SK-N-SH treated with all-trans-retinoic acid at 6 μM for 48 hours (cell line): ENCODE data around the gene ZFP3.
"Not testable (repeated sequence)": the region's sequence is repeated elsewhere in the genome, so short reads cannot be mapped to it uniquely, and the experiment has no call there.

Source experiments
- ATAC-seq: fragments of 200-7000 bp; cut with Tn5 transposase; 3 replicates; pipeline ENCODE4 v1.9.1; 2020; ENCODE audit warnings: mild to moderate bottlenecking, moderate library complexity
- BACH2 ChIP-seq: fragments of 250-450 bp; sonication (Bioruptor Pico); IDR thresholded peaks from 2 replicates; pipeline ENCODE4 v1.9.0; 2021; ENCODE audit warnings: mild to moderate bottlenecking, borderline replicate concordance
- CSRNP3 ChIP-seq: fragments of 250-450 bp; sonication (Bioruptor Pico); IDR thresholded peaks from 2 replicates; pipeline ENCODE4 v1.5.1; 2021; ENCODE audit warnings: mild to moderate bottlenecking, moderate library complexity
- ESRRG ChIP-seq: fragments of 250-450 bp; sonication (Bioruptor Pico); IDR thresholded peaks from 2 replicates; pipeline ENCODE4 v1.6.1; 2021; ENCODE audit warnings: mild to moderate bottlenecking
- OSR1 ChIP-seq: fragments of 250-450 bp; sonication (Bioruptor Pico); IDR thresholded peaks from 2 replicates; pipeline ENCODE4 v1.8.0; 2022; ENCODE audit warnings: moderate library complexity, mild to moderate bottlenecking, inconsistent platforms
- PATZ1 ChIP-seq: fragments of 250-450 bp; sonication (Bioruptor Pico); IDR thresholded peaks from 2 replicates; pipeline ENCODE4 v1.8.0; 2020; ENCODE audit warnings: mild to moderate bottlenecking, moderate library complexity, borderline replicate concordance
- POU6F1 ChIP-seq: fragments of 250-450 bp; sonication (Bioruptor Pico); IDR thresholded peaks from 2 replicates; pipeline ENCODE4 v1.8.0; 2021; ENCODE audit warnings: low read depth, mild to moderate bottlenecking, moderate library complexity, borderline replicate concordance
- SNAI2 ChIP-seq: fragments of 250-450 bp; sonication (Bioruptor Pico); IDR thresholded peaks from 2 replicates; pipeline ENCODE4 v1.5.0; 2020; ENCODE audit warnings: mild to moderate bottlenecking, moderate library complexity
- TCF4 ChIP-seq: fragments of 250-450 bp; sonication (Bioruptor Pico); IDR thresholded peaks from 2 replicates; pipeline ENCODE4 v1.8.0; 2021; ENCODE audit warnings: mild to moderate bottlenecking, moderate library complexity, borderline replicate concordance
- TOX ChIP-seq: fragments of 250-450 bp; sonication (Bioruptor Pico); IDR thresholded peaks from 2 replicates; pipeline ENCODE4 v1.8.0; 2021; ENCODE audit warnings: mild to moderate bottlenecking, moderate library complexity, borderline replicate concordance
- TSHZ2 ChIP-seq: fragments of 250-450 bp; sonication (Bioruptor Pico); IDR thresholded peaks from 2 replicates; pipeline ENCODE4 v1.5.0; 2020; ENCODE audit warnings: mild to moderate bottlenecking, moderate library complexity
- ZNF565 ChIP-seq: fragments of 450-650 bp; formaldehyde crosslinking; conservative IDR thresholded peaks from 2 replicates; pipeline ENCODE4 v1.5.0; 2020; ENCODE audit warnings: low read depth, mild to moderate bottlenecking, moderate library complexity
- ZNF70 ChIP-seq: fragments of 450-650 bp; formaldehyde crosslinking; IDR thresholded peaks from 2 replicates; pipeline ENCODE4 v1.5.0; 2020; ENCODE audit warnings: mild to moderate bottlenecking, moderate library complexity
- ZNF8 ChIP-seq: fragments of 450-650 bp; formaldehyde crosslinking; IDR thresholded peaks from 2 replicates; pipeline ENCODE4 v1.5.0; 2020; ENCODE audit warnings: mild to moderate bottlenecking, moderate library complexity

ZFP3 gene

GRCh38 chr17:5131146-5131715 lies 53.0 kb downstream of the ZFP3 start:
- TF ChIP-seq ZNF8 (no peak), CSRNP3 (CRISPR knock-in tag) (no peak), TSHZ2 (CRISPR knock-in tag) (no peak), POU6F1 (CRISPR knock-in tag) (no peak), TOX (CRISPR knock-in tag) (no peak), BACH2 (no peak), PATZ1 (CRISPR knock-in tag) (no peak), SNAI2 (CRISPR knock-in tag) (no peak), ESRRG (CRISPR knock-in tag) (no peak), OSR1 (CRISPR knock-in tag) (no peak), TCF4 (CRISPR knock-in tag) (no peak), ZNF565 (CRISPR knock-in tag) (no peak), ZNF70 (CRISPR knock-in tag) (no peak)
- ATAC-seq: no peak

- ATAC-seq: not testable (repeated sequence)
These were observed 53.7 kb downstream of the ZFP3 start for GRCh38 chr17:5131799-5132502.

- ATAC-seq: not testable (repeated sequence)
These were observed 54.4 kb downstream of the ZFP3 start for GRCh38 chr17:5132503-5133225.

- TF ChIP-seq OSR1 (CRISPR knock-in tag): no peak
- no peak for ATAC-seq
These were observed 55.0 kb downstream of the ZFP3 start for GRCh38 chr17:5133311-5133710.

GRCh38 chr17:5133961-5134360 lies 55.7 kb downstream of the ZFP3 start:
- not testable (repeated sequence) for ATAC-seq

GRCh38 chr17:5134571-5134970 lies 56.3 kb downstream of the ZFP3 start:
- ATAC-seq: not testable (repeated sequence)

- not testable (repeated sequence) for ATAC-seq
These were observed 57.0 kb downstream of the ZFP3 start for GRCh38 chr17:5135131-5135712.
